RWPE2 (cell line): Measurements from ENCODE around the gene SEC24D.
A peak's percentile ranks its signal among the peaks of the same experiment; 100 is the strongest.

Source experiments
- ATAC-seq: fragments of 200-7000 bp; cut with Tn5 transposase; 3 replicates; pipeline ENCODE4 v1.9.1; 2021; ENCODE audit warnings: low read depth
- DNase-seq: peaks from one replicate; pipeline ENCODE4 v3.0.0-alpha.2; 2020; ENCODE audit warnings: low spot score
- H3K27ac ChIP-seq: fragments of 450-650 bp; 2 replicates; pipeline ENCODE4 v1.5.1; 2017; ENCODE audit warnings: mild to moderate bottlenecking; ENCODE audit not compliant: poor library complexity, severe bottlenecking
- H3K27me3 ChIP-seq: fragments of 250-450 bp; sonication (Bioruptor Pico); 2 replicates; pipeline ENCODE4 v1.5.1; 2021; ENCODE audit warnings: mild to moderate bottlenecking, moderate library complexity; ENCODE audit not compliant: insufficient read depth, poor library complexity, severe bottlenecking
- H3K36me3 ChIP-seq: fragments of 250-450 bp; sonication (Bioruptor Pico); 2 replicates; pipeline ENCODE4 v1.5.1; 2020; ENCODE audit warnings: low read depth, mild to moderate bottlenecking, moderate library complexity
- H3K4me1 ChIP-seq: fragments of 250-450 bp; sonication (Bioruptor Pico); 2 replicates; pipeline ENCODE4 v1.5.1; 2021; ENCODE audit warnings: mild to moderate bottlenecking, moderate library complexity; ENCODE audit not compliant: insufficient read depth, poor library complexity, severe bottlenecking
- H3K4me3 ChIP-seq: fragments of 250-450 bp; sonication (Bioruptor Pico); 2 replicates; pipeline ENCODE4 v1.5.1; 2021; ENCODE audit warnings: mild to moderate bottlenecking, moderate library complexity; ENCODE audit not compliant: severe bottlenecking
- H3K9me3 ChIP-seq: fragments of 250-450 bp; sonication (Bioruptor Pico); 2 replicates; pipeline ENCODE4 v1.5.1; 2021; ENCODE audit warnings: mild to moderate bottlenecking, moderate library complexity; ENCODE audit not compliant: severe bottlenecking
- TF ChIP-seq, protein P1 (sequence below): fragments of 450-650 bp; IDR thresholded peaks from one replicate; pipeline ENCODE4 v1.5.1; 2017; ENCODE audit warnings: mild to moderate bottlenecking, moderate library complexity; ENCODE audit not compliant: poor library complexity, severe bottlenecking

The SEC24D gene

DNA sequence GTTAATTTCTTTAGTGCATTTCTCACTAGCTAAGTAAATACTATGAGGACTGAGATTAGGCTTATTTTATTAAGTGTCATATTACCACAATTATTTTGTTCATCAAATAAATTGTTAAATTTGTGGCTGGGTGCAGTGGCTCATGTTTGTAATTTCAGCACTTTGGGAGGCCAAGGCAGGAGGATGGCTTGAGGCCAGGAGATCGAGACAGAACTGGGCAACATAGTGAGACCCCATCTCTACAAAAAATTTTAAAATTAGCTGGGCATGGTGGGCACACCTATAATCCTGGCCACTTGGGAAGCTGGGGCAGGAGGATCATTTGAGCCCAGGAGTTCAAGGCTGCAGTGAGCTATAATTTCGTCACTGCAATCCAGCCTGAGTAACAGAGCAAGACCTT lies 6.8 kb downstream of the SEC24D start:
- Histone ChIP-seq H3K4me3 (no peak overlapping the region), H3K27me3 (no peaks in the 10 kb centered on the region), H3K36me3 (peaks cover 83% of the 10 kb centered on the region), H3K9me3 (no peaks in the 10 kb centered on the region), H3K27ac (no peak overlapping the region), H3K4me1 (peaks cover 9% of the 10 kb centered on the region)
- ATAC-seq = no peak
- TF ChIP-seq, protein P1, sequence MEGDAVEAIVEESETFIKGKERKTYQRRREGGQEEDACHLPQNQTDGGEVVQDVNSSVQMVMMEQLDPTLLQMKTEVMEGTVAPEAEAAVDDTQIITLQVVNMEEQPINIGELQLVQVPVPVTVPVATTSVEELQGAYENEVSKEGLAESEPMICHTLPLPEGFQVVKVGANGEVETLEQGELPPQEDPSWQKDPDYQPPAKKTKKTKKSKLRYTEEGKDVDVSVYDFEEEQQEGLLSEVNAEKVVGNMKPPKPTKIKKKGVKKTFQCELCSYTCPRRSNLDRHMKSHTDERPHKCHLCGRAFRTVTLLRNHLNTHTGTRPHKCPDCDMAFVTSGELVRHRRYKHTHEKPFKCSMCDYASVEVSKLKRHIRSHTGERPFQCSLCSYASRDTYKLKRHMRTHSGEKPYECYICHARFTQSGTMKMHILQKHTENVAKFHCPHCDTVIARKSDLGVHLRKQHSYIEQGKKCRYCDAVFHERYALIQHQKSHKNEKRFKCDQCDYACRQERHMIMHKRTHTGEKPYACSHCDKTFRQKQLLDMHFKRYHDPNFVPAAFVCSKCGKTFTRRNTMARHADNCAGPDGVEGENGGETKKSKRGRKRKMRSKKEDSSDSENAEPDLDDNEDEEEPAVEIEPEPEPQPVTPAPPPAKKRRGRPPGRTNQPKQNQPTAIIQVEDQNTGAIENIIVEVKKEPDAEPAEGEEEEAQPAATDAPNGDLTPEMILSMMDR = no peak
- DNase-seq = no peak

DNA sequence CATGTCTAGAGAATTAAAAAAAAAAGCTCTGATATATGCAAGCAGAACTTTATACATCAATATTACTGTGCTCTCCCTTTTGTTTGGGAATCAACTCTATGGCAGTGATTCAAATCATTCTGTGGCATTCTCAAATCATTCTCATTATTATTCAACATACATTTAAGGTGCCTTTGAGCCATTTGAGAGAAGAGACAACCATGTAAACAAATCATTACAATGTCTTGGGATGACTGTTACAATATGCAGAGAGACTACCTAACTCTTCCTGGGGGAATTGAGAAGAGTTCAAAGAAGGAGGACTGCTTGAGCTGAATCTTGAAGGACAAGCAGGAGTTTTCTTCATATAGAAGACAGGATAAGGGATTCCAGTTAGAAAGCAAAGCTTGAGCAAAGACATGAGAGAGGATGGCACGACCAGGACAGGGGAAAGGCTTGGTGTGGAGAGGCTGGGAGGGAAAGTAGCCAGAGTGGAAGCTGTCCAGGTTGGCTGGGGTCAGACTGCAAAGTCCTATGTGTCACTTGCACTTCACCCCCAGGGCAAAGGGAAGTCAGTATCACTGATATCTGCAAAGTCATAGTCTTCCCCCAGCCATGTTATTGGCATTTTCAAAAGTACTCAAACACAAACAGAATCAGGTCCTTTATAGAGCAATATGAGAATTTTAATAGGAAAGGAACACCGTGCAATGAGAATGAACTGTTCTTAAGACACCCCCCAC lies 9.0 kb downstream of the SEC24D start:
- H3K27me3 ChIP-seq = no peaks in the 10 kb centered on the region
- H3K27ac ChIP-seq = no peak overlapping the region
- DNase-seq = no peak
- H3K4me1 ChIP-seq = peaks cover 8% of the 10 kb centered on the region
- no peak for ATAC-seq
- peaks cover 76% of the 10 kb centered on the region for H3K36me3 ChIP-seq
- no peak overlapping the region for H3K4me3 ChIP-seq
- H3K9me3 ChIP-seq = no peaks in the 10 kb centered on the region
- TF ChIP-seq, protein P1 = no peak

DNA sequence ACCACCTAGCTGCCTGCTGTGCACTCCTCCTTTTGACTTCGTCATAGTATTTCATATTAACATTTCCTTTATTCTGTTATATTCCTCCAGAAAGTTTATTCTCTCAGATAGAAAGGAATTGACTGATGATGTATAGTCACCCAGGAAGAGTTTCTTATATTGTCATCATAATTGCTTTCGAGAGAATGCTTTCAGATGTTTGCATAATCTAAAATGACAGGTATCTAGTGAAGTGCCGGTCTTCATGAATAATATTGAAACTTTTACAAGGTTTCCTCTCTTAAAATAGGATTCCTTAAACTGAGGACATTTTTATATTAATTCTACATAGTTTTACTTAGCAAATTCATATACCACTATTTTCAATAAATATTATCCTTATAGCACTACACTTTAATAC lies 10.1 kb downstream of the SEC24D start:
- Histone ChIP-seq H3K4me3 (no peak overlapping the region), H3K9me3 (no peaks in the 10 kb centered on the region), H3K36me3 (peaks cover 74% of the 10 kb centered on the region), H3K27me3 (no peaks in the 10 kb centered on the region), H3K27ac (no peak overlapping the region), H3K4me1 (peaks cover 8% of the 10 kb centered on the region)
- TF ChIP-seq, protein P1 = no peak
- ATAC-seq (no peak), DNase-seq (no peak)

DNA sequence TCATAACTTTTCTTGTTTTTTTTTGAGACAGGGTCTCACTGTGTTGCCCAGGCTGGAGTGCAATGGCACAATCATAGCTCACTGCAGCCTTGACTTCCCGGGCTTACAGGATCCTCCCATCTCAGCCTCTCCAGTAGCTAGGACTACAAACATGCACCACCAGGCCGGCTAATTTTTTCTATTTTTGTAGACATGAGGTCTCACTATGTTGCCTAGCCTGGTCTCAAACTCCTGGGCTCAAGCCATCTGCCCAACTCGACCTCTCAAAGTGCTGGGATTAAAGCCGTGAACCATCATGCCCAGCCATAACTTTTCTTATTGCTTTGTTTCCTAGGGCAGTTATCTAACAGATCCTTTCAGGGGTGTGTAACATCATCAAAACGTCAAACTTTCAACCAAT lies 11.8 kb downstream of the SEC24D start:
- Histone ChIP-seq H3K9me3 (no peaks in the 10 kb centered on the region), H3K27ac (no peak overlapping the region), H3K4me3 (no peak overlapping the region), H3K4me1 (peaks cover 8% of the 10 kb centered on the region), H3K27me3 (no peaks in the 10 kb centered on the region), H3K36me3 (peaks cover 60% of the 10 kb centered on the region)
- DNase-seq (no peak), ATAC-seq (no peak)
- TF ChIP-seq, protein P1 = no peak

DNA sequence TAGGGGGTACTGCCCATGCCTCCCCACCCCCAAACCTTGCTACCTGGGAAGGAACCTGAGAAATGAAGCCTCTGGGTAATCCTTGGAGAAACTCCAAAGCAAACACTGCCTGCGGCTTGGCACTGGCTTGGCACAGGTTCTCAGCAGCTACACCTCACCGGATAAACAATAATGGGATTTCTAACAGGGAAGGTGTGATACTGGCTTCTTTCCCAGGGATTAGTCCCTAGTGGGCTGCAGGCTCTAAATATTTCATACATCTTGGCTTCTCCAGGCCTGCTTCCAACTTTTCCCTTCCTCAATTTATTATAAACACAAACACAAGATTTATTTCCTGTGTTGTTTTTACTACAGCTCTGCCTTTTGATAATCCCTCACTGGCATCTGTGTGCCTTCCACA lies 12.5 kb downstream of the SEC24D start:
- H3K4me3 ChIP-seq = no peak overlapping the region
- peaks cover 59% of the 10 kb centered on the region for H3K36me3 ChIP-seq
- peak; percentile 75 for ATAC-seq
- TF ChIP-seq, protein P1 = no peak
- no peak for DNase-seq
- peaks cover 8% of the 10 kb centered on the region for H3K4me1 ChIP-seq
- no peak overlapping the region for H3K27ac ChIP-seq
- H3K27me3 ChIP-seq = no peaks in the 10 kb centered on the region
- no peaks in the 10 kb centered on the region for H3K9me3 ChIP-seq
